GM12872 (cell line): Measurements from ENCODE around the gene BAIAP2.

Experiments
- CTCF ChIP-seq: IDR thresholded peaks from 3 replicates; pipeline ENCODE4 v1.5.1; 2011; ENCODE audit warnings: low read depth, mild to moderate bottlenecking, low read length, moderate library complexity; ENCODE audit not compliant: insufficient read depth

Gene BAIAP2

DNA sequence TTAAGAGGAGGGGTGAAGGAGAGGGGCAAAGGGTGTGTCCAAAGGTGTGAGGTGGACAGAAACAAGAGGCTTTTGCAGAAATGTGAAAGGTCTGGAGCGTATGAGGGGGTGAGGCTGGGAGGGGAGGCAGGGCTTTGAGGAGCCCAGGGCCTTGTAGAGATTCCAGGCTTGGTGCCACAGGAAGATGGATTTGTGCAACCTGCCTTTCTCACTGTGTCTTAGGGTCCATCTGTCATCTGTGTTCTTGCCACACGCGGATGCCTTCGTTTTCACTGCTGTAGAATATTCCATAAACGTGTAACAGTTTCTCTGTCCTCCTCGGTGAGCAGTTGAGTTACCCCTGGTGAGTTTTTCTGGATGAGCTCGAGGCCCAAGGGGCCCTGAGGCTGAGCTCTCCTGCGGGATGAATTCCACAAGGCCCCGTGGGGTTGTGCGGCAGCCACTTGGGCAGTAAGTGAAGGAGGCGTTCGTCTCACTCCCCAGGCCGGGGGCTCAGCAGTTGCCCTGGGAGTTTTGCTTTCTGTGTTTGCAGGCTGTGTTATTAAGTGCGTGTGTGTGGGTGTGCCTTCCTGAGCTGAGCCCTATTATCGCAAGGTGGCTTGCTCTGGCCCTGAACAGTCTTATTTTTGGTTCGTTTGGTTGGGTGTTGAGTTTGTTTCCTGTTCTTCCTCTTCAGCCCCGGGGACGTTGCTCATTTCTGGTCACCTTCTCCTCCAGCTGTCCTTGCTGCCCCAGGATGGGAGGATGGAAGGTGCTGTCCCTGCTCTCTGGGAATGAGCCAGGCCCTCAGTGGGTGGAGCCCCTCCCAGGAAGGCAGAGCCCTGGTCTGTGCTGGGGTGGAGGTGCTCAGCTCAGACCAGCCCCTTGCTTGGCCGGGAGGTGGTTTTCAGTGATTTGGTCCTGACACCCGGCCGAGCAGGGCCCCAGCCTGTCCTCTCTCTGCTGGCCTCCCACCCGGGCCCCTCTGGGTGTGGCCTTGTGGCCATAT, 28.4 kb downstream of the BAIAP2 start:
- no peak for TF ChIP-seq CTCF

DNA sequence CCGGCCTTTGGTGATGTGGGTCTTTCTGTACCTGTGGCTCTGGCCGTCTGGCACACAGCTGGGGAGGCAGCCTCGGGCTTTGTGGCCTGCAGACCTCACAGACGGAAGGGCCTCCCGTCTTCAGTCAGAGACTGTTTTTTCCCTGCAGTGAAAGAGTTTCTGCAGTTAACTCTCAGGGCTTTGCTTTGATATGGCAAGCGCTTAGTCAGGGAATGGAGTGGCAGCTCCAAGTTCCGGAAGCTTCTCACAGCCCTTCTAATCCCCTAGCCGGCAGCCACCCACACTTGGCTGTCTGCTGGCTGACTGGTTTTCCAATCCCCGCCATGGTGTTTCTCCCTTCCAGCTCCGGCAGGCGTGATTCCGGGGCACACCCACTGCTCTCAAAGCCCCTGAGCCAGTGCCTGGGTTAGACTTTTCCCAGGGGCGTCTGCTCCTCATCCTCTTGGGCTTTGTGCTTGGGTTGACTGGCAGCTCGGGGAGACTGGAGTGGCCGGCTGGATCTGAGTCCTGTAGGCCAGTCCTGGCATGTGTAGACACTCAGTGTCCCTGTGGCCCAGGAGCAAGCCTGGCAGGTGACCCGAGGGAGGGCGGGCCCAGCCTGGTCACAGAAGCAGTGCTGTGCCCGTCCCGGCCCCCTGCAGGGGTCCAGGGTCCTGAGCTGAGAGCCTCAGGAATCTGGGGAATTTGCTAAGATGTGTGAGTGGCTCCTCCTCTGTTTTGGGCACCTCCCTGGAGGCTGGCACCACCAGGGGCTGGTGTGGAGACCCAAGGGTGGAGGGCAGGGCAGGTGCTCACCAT, 29.9 kb downstream of the BAIAP2 start:
- no peak for TF ChIP-seq CTCF

- no peak for TF ChIP-seq CTCF
These were observed 30.5 kb downstream of the BAIAP2 start for GRCh38 chr17:81065500-81065899.

- TF ChIP-seq CTCF = no peak
These were observed 31.1 kb downstream of the BAIAP2 start for GRCh38 chr17:81066072-81066471.

GRCh38 chr17:81066771-81067315, 31.9 kb downstream of the BAIAP2 start:
- TF ChIP-seq CTCF = no peak

GRCh38 chr17:81067391-81067811, 32.5 kb downstream of the BAIAP2 start:
- no peak for TF ChIP-seq CTCF
